Loucy (cell line): ENCODE measurements around the gene PPP2R1B.

Source experiments
- EZH2phosphoT487 ChIP-seq: fragments of 200-600 bp; IDR thresholded peaks from 2 replicates; pipeline ENCODE4 v1.6.1; 2018; ENCODE audit warnings: antibody characterized with exemption, mild to moderate bottlenecking, moderate library complexity, borderline replicate concordance
- TF ChIP-seq, protein P1 (sequence below): fragments of 200-600 bp; sonication (generic); conservative IDR thresholded peaks from 2 replicates; pipeline ENCODE4 v1.5.1; 2014; ENCODE audit warnings: mild to moderate bottlenecking, antibody characterized with exemption, low read length

DNA sequence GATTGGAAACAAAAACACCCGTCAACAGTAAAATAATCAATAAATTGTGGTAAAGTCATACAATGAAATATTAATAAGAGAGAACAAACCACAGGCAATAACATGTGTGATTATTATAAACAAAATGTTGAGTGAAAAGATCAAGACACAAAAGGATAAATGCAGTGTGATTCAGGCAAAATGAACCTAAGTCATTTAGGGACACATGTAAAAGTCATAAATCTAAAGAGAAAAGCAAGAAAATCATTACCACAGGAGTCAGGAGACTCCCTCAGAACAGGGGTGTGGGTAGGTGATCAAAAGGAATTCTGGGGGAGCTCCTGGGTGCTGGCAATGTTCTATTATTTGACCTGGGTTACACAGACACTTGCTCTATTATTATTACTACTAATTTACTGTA, 47.9 kb upstream of the PPP2R1B start:
- TF ChIP-seq, protein P1, sequence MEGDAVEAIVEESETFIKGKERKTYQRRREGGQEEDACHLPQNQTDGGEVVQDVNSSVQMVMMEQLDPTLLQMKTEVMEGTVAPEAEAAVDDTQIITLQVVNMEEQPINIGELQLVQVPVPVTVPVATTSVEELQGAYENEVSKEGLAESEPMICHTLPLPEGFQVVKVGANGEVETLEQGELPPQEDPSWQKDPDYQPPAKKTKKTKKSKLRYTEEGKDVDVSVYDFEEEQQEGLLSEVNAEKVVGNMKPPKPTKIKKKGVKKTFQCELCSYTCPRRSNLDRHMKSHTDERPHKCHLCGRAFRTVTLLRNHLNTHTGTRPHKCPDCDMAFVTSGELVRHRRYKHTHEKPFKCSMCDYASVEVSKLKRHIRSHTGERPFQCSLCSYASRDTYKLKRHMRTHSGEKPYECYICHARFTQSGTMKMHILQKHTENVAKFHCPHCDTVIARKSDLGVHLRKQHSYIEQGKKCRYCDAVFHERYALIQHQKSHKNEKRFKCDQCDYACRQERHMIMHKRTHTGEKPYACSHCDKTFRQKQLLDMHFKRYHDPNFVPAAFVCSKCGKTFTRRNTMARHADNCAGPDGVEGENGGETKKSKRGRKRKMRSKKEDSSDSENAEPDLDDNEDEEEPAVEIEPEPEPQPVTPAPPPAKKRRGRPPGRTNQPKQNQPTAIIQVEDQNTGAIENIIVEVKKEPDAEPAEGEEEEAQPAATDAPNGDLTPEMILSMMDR, result no peak
- no peak for TF ChIP-seq EZH2phosphoT487
